GM12801 (cell line): ENCODE data around the gene CHN2.

Experiments used
- TF ChIP-seq, protein P1 (sequence below): IDR thresholded peaks from one replicate; pipeline ENCODE4 v1.5.1; 2011; ENCODE audit warnings: control low read depth; ENCODE audit not compliant: insufficient read length; ENCODE audit errors: extremely low read depth

Gene CHN2

DNA sequence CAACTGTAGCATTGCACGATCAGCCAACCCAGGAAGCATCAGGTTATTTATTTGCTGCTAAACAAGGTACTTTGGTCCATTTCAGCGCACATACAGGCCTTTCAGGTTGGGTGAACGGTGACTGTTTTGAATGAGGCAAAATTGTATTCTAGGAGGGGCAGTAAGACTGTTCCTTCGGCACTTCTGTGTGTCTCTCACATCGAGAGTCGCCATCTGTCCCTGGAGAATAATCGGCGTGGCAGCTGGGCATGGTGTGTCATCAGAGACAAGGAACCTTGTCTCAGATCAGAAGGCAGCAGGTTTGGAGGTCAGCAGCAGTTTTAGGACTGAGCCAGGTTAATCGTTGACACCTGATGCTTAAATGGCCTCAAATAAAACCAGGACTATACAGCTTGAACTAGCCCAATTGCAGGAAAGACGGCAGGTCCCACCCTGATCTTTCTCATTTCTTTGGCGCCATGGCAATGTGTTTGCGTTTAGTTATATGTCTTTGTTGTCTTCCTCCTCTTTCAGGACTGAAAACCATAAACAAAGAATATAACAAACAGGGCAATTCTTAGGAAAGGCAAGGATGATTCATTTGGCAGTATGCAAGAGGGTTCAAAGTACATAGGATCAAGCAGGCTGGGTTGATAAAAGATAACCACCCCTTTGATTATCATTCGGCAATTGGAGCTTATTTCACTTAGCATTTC is 277.0 kb downstream of the CHN2 start:
- TF ChIP-seq, protein P1, sequence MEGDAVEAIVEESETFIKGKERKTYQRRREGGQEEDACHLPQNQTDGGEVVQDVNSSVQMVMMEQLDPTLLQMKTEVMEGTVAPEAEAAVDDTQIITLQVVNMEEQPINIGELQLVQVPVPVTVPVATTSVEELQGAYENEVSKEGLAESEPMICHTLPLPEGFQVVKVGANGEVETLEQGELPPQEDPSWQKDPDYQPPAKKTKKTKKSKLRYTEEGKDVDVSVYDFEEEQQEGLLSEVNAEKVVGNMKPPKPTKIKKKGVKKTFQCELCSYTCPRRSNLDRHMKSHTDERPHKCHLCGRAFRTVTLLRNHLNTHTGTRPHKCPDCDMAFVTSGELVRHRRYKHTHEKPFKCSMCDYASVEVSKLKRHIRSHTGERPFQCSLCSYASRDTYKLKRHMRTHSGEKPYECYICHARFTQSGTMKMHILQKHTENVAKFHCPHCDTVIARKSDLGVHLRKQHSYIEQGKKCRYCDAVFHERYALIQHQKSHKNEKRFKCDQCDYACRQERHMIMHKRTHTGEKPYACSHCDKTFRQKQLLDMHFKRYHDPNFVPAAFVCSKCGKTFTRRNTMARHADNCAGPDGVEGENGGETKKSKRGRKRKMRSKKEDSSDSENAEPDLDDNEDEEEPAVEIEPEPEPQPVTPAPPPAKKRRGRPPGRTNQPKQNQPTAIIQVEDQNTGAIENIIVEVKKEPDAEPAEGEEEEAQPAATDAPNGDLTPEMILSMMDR: no peak

DNA sequence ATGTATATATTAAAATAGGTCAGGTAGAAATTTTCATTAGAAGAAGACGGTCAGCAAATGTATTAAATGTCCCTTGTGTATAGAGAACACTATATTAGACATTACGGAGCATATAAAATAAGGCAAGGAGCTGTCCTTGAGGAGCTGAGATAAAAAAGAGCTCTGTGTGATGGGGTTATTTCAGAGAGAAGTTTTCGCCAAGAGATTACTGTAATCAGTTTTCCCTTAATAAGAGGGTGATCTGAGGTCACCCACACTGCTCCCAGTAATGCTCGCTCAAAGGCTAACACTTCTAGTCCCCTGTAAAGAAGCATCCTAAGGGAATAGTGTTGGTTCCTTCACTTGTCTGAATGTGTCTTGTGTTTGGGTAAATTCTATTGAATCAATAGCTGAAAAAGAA is 282.3 kb downstream of the CHN2 start:
- TF ChIP-seq, protein P1: no peak

DNA sequence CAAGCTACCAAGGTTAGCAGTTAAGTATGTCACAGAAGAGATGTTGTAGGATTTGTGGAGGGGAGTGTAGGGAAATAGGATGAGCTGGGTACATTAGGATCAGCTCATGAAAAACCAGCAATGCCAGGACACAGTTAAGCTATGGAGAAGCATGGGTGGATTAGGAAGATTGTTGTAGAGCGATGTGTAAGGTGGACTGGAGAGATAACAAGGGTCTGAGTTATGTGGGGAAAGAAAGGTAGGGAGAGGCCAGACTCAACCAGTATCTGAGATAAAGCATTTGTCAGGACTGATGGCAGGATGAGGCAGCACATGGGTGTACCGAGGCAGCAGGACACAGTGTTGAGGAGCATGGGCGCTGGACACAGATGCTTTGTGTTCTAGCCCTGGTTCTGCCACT is 283.7 kb downstream of the CHN2 start:
- TF ChIP-seq, protein P1: no peak

DNA sequence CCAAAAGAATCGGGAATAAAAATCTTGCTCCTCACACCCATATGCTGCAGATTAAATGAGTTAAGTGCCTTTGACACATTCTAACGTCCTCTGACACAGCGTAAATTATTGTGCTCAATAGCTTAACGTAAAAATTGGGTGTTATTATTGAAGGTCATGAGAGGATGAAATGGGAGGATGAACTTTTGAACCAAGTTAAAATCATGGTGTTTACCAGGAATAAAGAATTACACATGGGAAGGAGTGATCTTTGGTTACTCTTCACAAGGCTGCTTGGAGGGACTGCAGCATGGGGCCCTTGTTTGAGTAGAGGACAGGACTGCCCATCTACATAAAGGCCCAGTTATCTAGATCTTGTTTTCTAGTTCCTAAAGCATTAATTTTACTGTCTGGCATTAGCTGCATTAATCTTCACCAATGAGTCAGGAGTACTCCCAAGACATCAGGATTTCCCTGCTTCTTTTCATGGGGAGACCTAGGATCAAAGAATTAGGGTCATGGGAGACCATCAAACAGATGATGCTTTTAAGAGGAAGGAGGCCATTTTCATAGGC is 284.2 kb downstream of the CHN2 start:
- TF ChIP-seq, protein P1: no peak

DNA sequence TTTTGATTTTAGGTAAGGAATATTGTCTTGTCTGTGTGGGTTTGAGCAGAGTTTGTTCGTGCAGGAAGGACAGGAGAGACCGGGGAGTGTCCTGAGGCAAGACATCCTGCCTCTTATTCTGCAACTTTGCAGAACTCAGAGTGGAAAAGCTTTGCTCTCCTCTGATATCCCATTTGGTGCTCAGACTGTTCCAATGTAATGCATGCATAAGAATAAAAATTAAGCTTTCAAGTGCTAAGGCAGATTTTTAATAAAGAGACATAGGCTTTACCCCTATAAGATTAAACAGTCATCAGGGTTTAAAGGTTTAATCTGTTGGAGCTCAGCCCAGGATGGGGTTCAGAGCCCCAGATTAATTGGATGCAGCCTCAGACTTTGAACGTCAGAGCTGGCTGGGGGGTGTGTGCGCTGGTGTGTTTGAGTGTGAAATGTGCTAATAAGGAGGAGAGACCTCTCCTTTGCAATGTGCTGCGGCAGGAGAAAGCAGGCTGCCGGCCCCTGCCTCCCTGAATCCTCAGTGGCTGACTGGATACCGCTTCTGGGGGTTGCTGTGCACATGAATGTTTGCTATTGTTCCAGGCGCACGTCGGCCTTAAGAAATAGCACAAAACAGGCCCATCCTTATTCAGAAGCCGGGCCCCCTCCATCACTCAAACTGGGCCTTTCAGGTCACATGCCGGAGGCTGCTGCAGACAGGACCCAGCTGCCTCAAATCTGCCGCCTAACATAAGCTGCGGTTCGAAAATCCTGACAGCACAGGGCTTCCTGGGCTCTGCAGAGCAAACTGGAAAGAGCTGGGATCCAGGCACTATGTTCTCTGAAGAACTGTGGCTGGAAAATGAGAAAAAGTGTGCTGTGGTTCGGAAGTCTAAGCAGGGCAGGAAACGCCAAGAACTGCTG is 285.0 kb downstream of the CHN2 start:
- TF ChIP-seq, protein P1: no peak

DNA sequence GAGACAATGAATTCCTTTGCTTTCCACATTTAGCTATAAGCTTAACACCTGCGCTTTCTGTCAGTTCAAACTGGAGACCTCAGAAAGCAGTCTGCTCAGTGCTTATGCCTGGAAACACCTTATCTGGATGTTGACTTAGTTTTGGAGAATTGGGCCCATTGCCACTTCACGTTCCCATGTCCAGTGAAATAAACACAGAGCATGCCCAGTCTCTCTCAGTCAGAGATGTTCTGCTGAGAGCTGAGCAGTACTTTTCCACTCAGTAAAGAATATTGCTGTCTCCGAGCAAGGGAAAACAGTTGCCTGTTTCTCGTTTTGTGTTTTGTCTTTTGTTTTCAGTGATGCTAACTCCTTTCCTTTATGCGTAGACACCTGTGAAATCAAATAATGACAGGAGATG is 285.9 kb downstream of the CHN2 start:
- TF ChIP-seq, protein P1: no peak

DNA sequence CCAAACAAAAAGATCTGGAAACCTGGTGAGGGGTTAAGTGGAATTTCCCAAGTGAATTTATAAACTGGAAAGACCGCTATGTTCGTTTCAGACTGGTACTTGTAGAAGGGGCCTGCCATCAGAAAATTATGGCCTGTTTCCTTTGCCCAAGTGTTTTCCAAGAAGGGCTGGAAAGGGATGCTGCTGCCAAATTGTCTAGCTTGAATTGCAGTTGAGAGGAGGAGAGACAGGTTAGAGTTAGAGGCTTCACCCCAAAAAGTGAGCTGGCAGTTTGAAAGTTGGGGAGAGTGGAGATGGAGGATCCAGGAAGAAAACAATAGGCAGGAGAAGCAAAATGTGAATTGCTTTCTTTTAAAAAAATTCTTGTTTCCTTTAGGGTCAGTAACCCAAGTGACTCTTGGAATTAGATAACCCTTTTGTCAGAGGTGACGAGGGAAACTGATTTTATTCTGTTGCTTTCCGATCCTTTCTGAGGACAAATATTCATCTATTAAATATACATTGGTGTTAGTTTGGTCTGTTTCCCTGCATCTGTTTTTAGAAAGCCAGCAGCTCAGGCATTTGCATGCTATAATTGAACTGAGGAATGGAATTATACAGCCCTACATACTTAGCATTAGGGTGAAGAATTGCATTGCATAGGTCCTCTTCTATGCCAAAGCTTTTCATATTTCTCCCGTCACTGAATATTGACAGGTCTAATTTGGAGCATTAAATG is 286.5 kb downstream of the CHN2 start:
- TF ChIP-seq, protein P1: no peak
